ENCODE data around the gene FAM200C.

FAM200C gene

GRCh38 chr5:160418561-160419457 lies 19.0 kb upstream of the FAM200C start, which contains the start of gene SLU7:
Gene SLU7 (minus strand): TSS chr5:160419081. CDS start chr5:160415294, 3,787 bp downstream.
- Histone ChIP-seq H3K36me3 (ENCODE audit: insufficient read depth, low read depth, low read length) (peaks cover 25% of the 10 kb centered on the region), H3K9ac (ENCODE audit: low read depth, low read length) (peak within 1 kb of the TSS; percentile 93), H3K4me1 (ENCODE audit: insufficient read depth, low read length) (peaks cover 26% of the 10 kb centered on the region), H3K27me3 (ENCODE audit: insufficient read depth, low read length) (no peaks in the 10 kb centered on the region), H3K27ac (ENCODE audit: low read length) (peak within 1 kb of the TSS; percentile 62), H3K9me3 (ENCODE audit: insufficient read depth, low read depth, low read length) (no peaks in the 10 kb centered on the region), H3K4me3 (ENCODE audit: low read length) (peak within 1 kb of the TSS; percentile 96)

DNA sequence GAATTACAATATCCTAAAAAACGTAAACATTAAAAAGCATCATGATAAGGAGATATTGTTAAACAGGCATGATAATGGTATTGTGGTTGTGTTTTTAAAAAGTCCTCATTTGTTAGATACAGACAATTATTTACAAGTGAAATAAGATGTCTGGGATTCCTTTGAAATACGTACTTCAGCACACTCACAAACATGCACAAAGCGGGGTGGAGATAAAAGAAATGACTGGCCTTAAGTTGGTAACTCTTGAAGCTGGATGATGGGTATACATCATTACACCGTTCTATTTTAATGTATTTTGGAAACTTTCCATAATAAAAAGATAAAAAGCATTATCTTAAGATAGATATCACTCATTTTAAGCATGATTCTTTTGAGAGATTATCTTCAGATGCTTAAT lies 1.0 kb downstream of the FAM200C start:
- Histone ChIP-seq H3K9ac (ENCODE audit: low read depth, low read length) (peak overlapping the region; percentile 97), H3K4me1 (ENCODE audit: insufficient read depth, low read length) (peaks cover 10% of the 10 kb centered on the region; the same call in 1 of the 2 replicates), H3K4me3 (ENCODE audit: low read length) (peak overlapping the region; percentile 91), H3K36me3 (ENCODE audit: insufficient read depth, low read depth, low read length) (peaks cover 24% of the 10 kb centered on the region), H3K27me3 (ENCODE audit: insufficient read depth, low read length) (no peaks in the 10 kb centered on the region), H3K27ac (ENCODE audit: low read length) (no peak overlapping the region), H3K9me3 (ENCODE audit: insufficient read depth, low read depth, low read length) (no peaks in the 10 kb centered on the region)

DNA sequence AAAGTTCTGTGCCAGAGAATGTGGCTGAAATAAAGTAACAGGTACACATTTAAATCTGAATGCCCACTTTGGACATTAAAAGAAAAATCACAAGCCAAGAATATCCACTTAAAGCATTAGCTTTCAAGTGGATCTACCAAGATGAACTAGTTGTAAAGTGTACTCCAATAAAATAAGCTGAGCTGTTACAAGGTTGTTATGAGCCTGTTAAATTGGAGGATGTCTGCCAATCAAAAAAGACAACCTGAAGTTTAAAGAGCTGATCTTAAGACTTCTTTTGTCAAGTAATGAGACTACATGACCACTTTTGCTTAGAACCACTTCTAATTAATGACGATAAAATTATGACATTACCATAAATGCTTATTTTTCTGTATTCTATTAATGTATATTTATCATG lies 2.4 kb downstream of the FAM200C start:
- no peak overlapping the region for H3K27ac ChIP-seq (ENCODE audit: low read length)
- H3K27me3 ChIP-seq (ENCODE audit: insufficient read depth, low read length): no peaks in the 10 kb centered on the region
- H3K9me3 ChIP-seq (ENCODE audit: insufficient read depth, low read depth, low read length): no peaks in the 10 kb centered on the region
- peaks cover 10% of the 10 kb centered on the region; the same call in 1 of the 2 replicates for H3K4me1 ChIP-seq (ENCODE audit: insufficient read depth, low read length)
- peaks cover 15% of the 10 kb centered on the region for H3K36me3 ChIP-seq (ENCODE audit: insufficient read depth, low read depth, low read length)
- no peak overlapping the region for H3K4me3 ChIP-seq (ENCODE audit: low read length)
- peak overlapping the region; percentile 64 for H3K9ac ChIP-seq (ENCODE audit: low read depth, low read length)

DNA sequence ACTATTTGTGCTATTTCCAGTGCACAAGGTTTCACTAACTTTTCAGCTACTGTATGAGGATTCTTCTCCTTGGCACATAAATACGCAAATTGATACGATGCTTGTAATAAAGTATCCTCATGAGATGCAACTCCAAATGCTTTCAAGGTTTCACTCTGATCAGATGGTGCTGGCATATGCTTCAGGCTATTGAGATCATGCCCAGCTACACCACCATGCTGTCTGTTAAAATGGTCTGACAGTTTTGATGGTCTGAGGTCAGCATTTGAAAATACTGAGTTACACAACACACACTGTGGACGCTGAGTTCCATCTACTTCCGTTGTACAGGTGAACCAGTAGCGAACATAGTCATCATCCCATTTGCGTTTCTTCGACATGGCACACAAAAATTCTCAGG lies 4.7 kb downstream of the FAM200C start:
- Histone ChIP-seq H3K27me3 (ENCODE audit: insufficient read depth, low read length) (no peaks in the 10 kb centered on the region), H3K4me3 (ENCODE audit: low read length) (no peak overlapping the region), H3K9me3 (ENCODE audit: insufficient read depth, low read depth, low read length) (no peaks in the 10 kb centered on the region), H3K27ac (ENCODE audit: low read length) (no peak overlapping the region), H3K9ac (ENCODE audit: low read depth, low read length) (no peak overlapping the region), H3K36me3 (ENCODE audit: insufficient read depth, low read depth, low read length) (peaks cover 4% of the 10 kb centered on the region; the same call in 1 of the 2 replicates), H3K4me1 (ENCODE audit: insufficient read depth, low read length) (peaks cover 8% of the 10 kb centered on the region; the same call in 1 of the 2 replicates)

GRCh38 chr5:160390787-160391696 lies 8.8 kb downstream of the FAM200C start:
- peaks cover 4% of the 10 kb centered on the region; the same call in 1 of the 2 replicates for H3K36me3 ChIP-seq (ENCODE audit: insufficient read depth, low read depth, low read length)
- no peaks in the 10 kb centered on the region for H3K27me3 ChIP-seq (ENCODE audit: insufficient read depth, low read length)
- H3K9ac ChIP-seq (ENCODE audit: low read depth, low read length): no peak overlapping the region

GRCh38 chr5:160387445-160387844 lies 12.4 kb downstream of the FAM200C start:
- no peak overlapping the region for H3K4me3 ChIP-seq (ENCODE audit: low read length)
- no peak overlapping the region for H3K27ac ChIP-seq (ENCODE audit: low read length)
- no peaks in the 10 kb centered on the region for H3K27me3 ChIP-seq (ENCODE audit: insufficient read depth, low read length)
- H3K9me3 ChIP-seq (ENCODE audit: insufficient read depth, low read depth, low read length): peaks cover 8% of the 10 kb centered on the region; the same call in 1 of the 2 replicates
- H3K36me3 ChIP-seq (ENCODE audit: insufficient read depth, low read depth, low read length): no peaks in the 10 kb centered on the region
- no peaks in the 10 kb centered on the region for H3K4me1 ChIP-seq (ENCODE audit: insufficient read depth, low read length)
- H3K9ac ChIP-seq (ENCODE audit: low read depth, low read length): no peak overlapping the region

More at GRCh38 chr5:160390787-160391696, 8.8 kb downstream of the FAM200C start:
- no peaks in the 10 kb centered on the region for H3K4me1 ChIP-seq (ENCODE audit: insufficient read depth, low read length)
- H3K27ac ChIP-seq (ENCODE audit: low read length): no peak overlapping the region
- no peak overlapping the region for H3K4me3 ChIP-seq (ENCODE audit: low read length)
- H3K9me3 ChIP-seq (ENCODE audit: insufficient read depth, low read depth, low read length): peaks cover 8% of the 10 kb centered on the region; the same call in 1 of the 2 replicates

DNA sequence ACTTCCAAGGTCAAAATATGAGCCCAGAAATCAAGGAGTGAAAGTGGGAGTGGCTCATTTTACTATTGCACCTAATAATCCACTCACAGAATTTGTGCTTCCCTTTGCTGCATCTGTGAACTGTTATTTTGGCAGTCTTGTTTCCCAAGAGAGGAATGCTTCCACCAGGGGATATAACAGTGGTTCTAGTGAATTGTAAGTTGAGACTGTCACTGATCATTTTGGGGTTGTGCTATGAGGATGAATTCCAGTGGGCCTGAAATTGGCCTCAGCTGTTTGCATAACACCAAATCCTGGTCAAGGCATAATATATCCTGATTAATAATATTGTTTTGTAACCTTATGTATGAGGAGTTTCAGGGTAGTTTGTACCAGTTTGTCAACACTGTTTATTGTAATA lies 14.4 kb downstream of the FAM200C start:
- H3K27ac ChIP-seq (ENCODE audit: low read length): no peak overlapping the region
- H3K4me3 ChIP-seq (ENCODE audit: low read length): no peak overlapping the region
- peaks cover 8% of the 10 kb centered on the region; the same call in 1 of the 2 replicates for H3K9me3 ChIP-seq (ENCODE audit: insufficient read depth, low read depth, low read length)
- H3K36me3 ChIP-seq (ENCODE audit: insufficient read depth, low read depth, low read length): no peaks in the 10 kb centered on the region
- no peaks in the 10 kb centered on the region for H3K4me1 ChIP-seq (ENCODE audit: insufficient read depth, low read length)
- H3K9ac ChIP-seq (ENCODE audit: low read depth, low read length): no peak overlapping the region
- no peaks in the 10 kb centered on the region for H3K27me3 ChIP-seq (ENCODE audit: insufficient read depth, low read length)

GRCh38 chr5:160384681-160385080 lies 15.2 kb downstream of the FAM200C start:
- Histone ChIP-seq H3K4me1 (ENCODE audit: insufficient read depth, low read length) (no peaks in the 10 kb centered on the region), H3K9ac (ENCODE audit: low read depth, low read length) (no peak overlapping the region), H3K27ac (ENCODE audit: low read length) (no peak overlapping the region), H3K4me3 (ENCODE audit: low read length) (no peak overlapping the region), H3K36me3 (ENCODE audit: insufficient read depth, low read depth, low read length) (no peaks in the 10 kb centered on the region), H3K9me3 (ENCODE audit: insufficient read depth, low read depth, low read length) (peaks cover 8% of the 10 kb centered on the region; the same call in 1 of the 2 replicates), H3K27me3 (ENCODE audit: insufficient read depth, low read length) (no peaks in the 10 kb centered on the region)

- Histone ChIP-seq H3K4me3 (ENCODE audit: low read length) (no peak overlapping the region), H3K27ac (ENCODE audit: low read length) (no peak overlapping the region)
These were observed 17.5 kb downstream of the FAM200C start for GRCh38 chr5:160382346-160382745.

GRCh38 chr5:160380041-160380440 lies 19.8 kb downstream of the FAM200C start:
- Histone ChIP-seq H3K9ac (ENCODE audit: low read depth, low read length) (no peak overlapping the region), H3K4me1 (ENCODE audit: insufficient read depth, low read length) (no peaks in the 10 kb centered on the region), H3K27me3 (ENCODE audit: insufficient read depth, low read length) (no peaks in the 10 kb centered on the region), H3K27ac (ENCODE audit: low read length) (no peak overlapping the region), H3K36me3 (ENCODE audit: insufficient read depth, low read depth, low read length) (no peaks in the 10 kb centered on the region), H3K9me3 (ENCODE audit: insufficient read depth, low read depth, low read length) (no peaks in the 10 kb centered on the region), H3K4me3 (ENCODE audit: low read length) (no peak overlapping the region)

More at GRCh38 chr5:160382346-160382745, 17.5 kb downstream of the FAM200C start:
- H3K27me3 ChIP-seq (ENCODE audit: insufficient read depth, low read length): no peaks in the 10 kb centered on the region
- no peak overlapping the region for H3K9ac ChIP-seq (ENCODE audit: low read depth, low read length)
- H3K4me1 ChIP-seq (ENCODE audit: insufficient read depth, low read length): no peaks in the 10 kb centered on the region
- no peaks in the 10 kb centered on the region for H3K36me3 ChIP-seq (ENCODE audit: insufficient read depth, low read depth, low read length)
- 0 out of 2 replicates have a peak, but pooled peaks cover under 1% of the 10 kb centered on the region for H3K9me3 ChIP-seq (ENCODE audit: insufficient read depth, low read depth, low read length)

DNA sequence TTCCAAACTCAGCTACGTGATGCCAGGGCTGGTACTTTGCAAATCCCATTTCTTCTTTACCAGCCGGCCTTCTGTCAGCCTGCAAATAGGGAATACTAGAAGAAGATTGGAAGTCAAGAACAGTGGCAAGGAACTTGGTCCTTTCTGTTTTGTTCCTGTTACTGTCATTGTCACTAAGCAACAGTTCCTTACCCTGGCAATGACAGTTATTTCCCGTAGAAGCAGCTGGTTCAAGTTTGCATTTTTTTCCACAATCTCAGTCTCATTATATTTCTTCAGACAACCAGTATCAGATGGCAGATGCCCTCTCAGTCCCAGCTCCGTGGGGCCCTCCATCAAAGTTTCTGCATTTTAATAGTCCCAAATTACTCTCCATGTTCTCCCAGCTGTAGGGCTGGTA lies 20.3 kb downstream of the FAM200C start:
- no peaks in the 10 kb centered on the region for H3K9me3 ChIP-seq (ENCODE audit: insufficient read depth, low read depth, low read length)

More for the DNA sequence above, 20.3 kb downstream of the FAM200C start:
- no peak overlapping the region for H3K27ac ChIP-seq (ENCODE audit: low read length)
- no peaks in the 10 kb centered on the region for H3K27me3 ChIP-seq (ENCODE audit: insufficient read depth, low read length)
- H3K36me3 ChIP-seq (ENCODE audit: insufficient read depth, low read depth, low read length): no peaks in the 10 kb centered on the region
- H3K4me3 ChIP-seq (ENCODE audit: low read length): no peak overlapping the region
- H3K9ac ChIP-seq (ENCODE audit: low read depth, low read length): no peak overlapping the region
- H3K4me1 ChIP-seq (ENCODE audit: insufficient read depth, low read length): no peaks in the 10 kb centered on the region

Data from iPS-20b (cell line).